HG03354 (cell line): Measurements from ENCODE around the gene EPHA1.

ENCODE experiments used
- ATAC-seq: cut with Tn5 transposase; IDR thresholded peaks from one replicate; pipeline ENCODE4 v1.9.1; 2021; ENCODE audit warnings: mild to moderate bottlenecking; ENCODE audit not compliant: unreplicated experiment, poor library complexity, severe bottlenecking

The EPHA1 gene

DNA sequence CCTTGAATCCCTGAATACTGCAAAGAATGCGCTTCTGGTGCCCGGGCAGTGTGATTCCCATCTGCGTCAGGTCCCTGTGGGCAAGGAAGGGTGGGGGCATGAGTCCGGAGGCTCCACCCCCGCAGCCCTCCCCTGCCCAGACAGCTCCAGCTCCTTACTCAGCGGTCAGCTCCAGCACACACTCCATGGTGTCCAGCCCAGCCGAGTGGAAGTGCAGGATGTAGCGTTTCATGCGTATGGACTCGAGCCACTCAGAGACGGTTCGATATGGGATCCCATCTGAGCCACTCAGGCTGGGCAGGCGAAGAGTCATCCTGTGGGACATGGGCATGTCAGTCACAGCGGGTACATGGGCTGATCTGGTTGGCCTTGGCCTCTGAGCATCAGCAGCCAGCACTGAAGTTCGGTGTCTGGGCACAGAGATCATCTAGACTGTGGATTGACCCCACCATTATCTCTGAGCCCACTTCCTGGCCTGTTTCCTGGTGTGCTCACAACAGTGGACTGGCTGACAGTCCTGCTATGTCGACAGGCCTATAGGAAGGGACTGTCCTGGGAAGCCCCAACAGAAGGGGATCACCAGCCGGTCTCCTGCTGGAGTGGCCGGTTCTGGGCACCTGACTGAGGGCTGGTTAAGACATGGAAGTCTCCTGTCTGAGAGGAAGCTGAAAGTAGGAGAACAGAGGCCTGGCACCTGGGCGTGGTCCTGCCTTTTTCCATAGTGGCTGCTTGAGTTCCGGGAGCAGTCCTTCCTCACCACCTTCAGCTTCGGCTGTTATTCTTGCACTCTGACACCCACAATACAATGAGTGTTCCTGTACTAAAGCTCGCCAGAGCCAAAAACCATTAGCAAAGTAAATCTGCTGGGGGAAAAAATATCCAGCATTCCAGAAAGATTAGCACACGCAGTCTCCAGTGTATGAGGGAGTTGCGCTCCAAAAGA, 16.9 kb downstream of the EPHA1 start:
- ATAC-seq: no peak

DNA sequence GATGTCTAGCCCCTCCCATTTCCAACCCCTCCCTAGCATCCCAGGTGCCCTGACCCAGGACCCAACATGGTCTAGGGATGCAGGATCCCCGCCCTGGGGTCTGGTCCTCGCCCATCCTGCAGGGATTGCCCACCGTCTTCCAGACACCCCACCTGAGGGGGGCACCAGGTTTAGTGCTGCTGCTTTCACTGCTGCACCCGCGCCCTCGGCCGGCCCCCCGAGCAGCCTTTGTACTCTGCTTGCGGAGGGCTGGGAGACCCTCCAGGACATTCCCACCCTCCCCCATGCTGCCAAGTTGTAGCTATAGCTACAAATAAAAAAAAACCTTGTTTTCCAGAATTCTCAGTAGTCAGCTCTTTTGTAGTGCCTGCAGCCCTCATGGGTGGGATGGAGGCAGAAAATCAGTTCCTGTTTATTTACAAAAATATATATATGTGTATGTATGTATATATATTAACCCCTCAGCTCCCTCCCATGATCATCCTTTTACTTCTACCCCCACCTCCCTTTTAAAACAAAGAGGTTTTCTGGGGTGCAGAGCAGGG, 17.8 kb downstream of the EPHA1 start:
- ATAC-seq: no peak

DNA sequence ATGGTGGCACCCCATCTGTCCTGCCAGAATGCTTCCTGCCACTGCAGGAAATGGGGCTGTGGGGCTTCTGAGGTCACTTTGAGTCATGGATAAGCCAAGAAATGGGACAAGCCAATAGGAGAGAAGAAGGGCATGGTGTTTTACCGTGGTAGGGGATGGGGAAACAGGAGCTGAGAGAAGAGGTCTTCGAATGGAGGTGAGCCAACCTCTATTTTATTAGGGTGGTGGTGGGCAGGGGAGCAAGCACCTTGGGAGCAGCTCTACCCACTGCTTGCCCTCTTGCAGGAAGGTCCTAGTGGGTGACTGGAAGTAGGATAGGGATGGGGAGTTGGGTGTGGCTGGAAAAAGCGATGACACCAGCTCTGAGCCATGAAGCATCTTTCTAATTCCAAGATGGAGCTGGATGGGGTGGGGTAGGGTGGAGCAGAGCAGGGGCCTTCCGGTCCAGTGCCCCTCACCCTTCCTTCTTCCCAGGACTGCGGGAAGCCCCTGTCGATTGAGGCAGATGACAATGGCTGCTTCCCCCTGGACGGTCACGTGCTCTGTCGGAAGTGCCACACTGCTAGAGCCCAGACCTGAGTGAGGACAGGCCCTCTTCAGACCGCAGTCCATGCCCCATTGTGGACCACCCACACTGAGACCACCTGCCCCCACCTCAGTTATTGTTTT, 18.4 kb downstream of the EPHA1 start:
- ATAC-seq: no peak

DNA sequence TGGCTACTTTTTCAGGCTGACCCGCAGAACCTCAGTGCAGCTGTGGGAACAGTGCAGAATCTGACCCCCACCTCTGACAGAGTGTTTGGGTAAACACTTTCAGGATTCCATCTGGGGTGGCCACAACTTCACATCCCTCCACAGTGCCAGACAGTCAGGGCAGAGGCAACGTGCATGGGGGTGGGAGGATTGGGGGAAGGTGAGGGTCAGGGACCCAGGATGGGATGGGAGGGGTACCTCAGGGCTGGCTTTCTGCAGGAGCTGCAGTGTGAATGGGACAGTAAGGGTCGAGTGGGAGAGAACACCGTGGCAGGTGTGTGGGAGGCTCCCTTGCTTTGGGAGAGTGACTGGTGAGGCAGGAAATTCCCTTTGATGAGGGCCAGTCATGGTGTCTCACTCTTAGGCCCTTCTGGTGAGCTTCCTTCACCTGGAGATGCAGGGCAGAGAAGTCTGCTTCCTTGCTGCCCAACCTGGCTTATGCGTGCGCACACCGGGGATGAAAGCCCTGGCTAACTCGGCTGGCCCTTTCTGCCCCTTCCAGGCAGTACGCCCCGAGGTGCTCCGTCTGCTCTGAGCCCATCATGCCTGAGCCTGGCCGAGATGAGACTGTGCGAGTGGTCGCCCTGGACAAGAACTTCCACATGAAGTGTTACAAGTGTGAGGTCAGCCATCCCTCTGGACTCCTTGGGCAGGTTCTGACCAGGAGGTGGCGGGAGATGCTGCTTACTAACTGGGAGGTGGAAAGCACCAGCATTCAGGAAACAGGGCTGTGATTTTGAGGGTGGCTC, 19.1 kb downstream of the EPHA1 start:
- no peak for ATAC-seq

DNA sequence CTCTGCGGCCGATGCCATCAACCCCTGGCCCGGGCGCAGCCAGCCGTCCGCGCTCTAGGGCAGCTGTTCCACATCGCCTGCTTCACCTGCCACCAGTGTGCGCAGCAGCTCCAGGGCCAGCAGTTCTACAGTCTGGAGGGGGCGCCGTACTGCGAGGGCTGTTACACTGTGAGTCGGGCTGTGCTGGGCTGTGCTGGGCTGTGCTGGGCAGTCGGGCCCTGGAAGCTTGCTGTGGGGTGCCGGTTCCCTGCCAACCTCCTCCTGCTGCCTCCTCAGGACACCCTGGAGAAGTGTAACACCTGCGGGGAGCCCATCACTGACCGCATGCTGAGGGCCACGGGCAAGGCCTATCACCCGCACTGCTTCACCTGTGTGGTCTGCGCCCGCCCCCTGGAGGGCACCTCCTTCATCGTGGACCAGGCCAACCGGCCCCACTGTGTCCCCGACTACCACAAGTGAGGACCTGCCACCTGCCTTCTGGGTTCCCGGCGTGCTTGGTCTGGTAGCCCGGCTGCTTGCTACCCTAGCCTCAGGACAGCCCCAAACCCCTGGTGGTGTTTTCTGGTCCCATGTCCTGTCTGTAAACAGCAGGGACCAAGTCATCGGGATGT, 20.1 kb downstream of the EPHA1 start:
- no peak for ATAC-seq

DNA sequence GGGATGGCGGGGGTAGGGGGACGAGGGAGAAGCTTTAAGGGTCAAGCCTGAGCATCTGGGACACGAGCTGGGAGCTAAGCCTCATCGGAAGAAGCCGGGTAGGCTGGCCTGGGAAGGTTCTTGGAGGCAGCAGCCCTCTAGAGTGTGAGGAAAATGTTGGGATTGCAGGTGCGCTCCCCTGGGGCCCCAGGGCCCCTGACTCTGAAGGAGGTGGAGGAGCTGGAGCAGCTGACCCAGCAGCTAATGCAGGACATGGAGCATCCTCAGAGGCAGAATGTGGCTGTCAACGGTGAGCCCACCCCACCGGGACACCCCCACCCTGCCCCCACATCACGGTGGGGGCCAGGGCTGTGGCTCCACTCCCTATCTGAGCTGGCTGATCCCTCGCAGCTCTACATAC, 20.6 kb downstream of the EPHA1 start:
- ATAC-seq: no peak

DNA sequence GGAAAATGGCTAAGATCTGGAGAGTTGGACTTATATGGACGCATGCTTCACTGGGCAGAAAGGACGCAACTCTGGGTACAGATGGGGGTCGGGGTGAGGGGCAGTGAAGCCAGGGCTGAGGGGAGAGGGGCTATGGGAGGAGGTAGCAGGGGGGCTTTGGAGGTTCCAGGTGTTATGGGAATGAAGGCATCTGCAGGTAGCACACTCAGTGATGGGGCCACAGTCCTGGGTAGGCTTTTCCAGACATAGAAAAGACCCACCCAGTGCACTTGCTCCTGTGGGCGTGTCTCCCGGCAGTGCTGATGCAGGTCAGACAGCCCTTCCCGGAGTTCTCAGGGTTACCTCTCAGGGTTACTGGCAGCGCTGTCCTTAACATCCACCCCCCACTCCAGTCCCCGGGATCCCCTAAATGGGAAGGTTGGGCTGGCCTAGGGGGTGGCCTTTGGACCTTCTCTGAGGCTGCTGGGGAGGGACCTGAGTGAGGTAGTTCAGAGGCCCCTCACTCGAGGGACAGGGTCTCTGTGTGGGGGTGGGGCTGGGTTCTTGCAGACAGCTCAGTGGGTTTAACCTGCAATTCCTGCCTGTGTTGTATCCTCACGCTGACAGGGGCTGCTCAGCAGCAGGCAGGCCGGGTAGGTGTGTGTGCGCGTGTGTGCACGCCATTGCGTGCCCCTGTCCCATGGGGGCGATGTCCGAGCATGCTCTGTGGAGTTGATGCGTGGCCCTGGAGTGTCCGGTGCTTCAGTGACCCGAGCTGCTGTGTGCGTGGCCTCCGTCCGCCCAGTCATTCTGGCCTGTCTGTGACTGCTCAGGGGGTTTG, 21.3 kb downstream of the EPHA1 start:
- ATAC-seq: no peak

DNA sequence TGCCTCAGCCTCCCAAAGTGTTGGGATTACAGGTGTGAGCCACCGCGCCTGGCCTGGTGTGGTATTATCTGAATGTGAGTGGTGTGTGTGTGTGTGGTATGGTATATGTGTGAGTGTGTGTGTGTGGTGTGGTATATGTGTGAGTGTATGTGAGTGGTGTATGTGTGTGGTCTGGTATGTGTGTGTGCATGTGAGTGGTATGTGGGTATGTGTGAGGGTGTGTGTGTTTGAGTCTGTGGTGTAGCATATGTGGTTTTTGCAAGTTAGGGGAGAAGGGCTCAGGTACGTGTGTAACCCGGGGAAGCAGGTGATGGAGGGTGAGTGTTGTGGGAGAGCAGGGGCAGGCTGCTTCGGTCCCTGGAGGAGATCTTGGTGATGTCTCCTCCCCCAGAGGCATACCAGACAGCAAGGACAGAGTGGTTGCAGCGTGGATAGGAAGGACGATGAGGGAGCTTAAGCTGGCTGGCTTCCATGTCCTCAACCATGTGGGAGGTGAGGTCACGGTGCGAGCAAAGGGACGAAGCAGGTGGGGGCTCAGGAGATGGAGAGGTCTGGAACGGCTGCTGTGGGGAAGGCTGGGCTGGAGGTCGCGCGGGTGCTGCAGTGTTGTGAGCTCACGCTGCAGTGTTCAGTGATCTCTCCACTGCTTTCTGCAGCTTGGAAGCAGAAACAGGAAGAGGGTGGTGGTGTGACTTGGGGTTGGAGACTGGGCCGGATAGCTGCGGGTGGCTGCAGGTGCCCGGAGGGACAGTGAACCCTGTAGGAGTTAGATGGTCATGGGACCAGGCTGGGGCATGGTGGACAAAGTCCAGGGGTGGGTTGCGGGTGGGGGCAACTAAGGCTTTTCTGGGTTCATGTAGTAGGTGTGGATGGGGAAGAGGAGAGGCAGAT, 22.5 kb downstream of the EPHA1 start:
- ATAC-seq: no peak

DNA sequence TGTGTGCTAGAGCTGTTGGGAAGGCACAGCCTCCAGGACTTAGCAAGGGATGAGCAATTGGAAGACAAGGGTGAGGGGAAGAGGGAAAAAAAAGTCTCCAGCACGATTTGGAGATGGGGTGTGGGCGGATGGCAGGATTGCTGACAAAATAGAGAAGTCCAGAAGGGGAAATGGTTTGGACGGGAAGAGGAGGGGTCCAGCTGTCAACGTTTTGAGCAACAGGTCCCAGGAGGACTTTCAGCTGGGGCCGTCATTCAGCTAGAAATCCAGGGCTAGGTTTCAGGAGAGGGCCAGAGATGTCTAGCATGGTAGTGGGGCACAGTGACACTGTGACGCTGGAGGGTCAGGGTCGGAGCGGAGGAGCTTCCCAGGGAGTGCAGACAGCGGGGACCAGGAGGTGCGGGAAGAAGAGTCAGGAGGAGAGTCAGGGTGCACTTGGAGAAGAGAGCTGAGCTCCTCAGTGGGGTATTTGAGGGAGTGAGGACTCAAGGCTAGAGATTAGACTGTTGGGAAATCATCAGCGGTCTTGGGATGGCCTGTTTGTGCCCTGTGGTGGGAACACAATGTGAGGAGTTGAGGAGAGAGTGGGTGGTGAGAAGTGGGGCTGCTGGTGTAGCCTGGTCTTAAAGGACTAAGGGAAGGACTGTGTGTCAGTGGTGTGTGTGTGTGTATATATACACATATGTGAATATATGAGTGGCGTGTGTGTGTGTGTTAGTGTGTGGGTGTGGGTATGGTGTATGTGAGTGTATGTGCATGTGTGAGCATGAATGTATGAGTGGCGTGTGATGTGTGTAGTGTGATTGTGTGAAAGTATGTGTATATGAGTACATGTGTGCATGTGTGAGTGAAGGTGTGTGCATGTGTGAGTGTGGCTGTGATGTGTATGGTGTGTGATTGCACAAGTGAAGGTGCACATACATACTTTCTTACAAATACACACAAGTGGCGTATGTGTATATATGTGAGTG, 23.7 kb downstream of the EPHA1 start:
- ATAC-seq: no peak

DNA sequence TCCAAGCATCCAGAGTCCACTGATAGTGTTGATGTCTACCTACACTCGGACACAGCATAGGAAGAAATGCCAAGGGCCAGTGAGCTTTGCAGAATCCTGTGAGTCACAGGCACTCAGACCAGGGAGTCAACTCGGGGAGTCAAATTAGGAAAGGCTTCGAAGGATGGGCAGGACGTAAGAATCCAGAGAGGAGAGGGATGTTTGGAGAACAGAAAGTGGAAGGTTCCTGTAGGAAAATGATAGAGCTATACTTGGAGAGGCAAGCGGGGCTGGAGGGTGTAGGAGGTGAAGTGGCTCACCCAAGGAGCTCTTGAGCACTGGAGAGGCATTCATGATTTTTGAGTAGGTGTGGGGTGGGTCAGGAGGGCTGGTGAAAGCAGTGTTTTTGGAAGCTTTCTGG, 24.5 kb downstream of the EPHA1 start:
- ATAC-seq: no peak

DNA sequence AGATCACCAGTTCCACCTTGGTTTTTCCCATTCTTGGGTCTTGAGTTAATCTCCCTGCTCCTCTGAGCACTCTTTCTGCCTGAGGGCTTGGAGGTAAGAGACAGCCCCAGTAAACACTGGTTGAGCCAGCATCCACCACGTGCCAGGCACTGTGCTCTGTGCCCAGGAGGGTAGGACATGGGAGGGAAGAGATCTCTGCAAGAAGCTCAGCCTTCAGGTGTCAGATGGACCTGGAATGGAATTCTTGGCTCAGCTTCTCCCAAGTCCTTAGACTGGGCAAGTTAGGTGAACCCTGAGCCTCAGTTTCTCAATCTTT, 25.1 kb downstream of the EPHA1 start:
- no peak for ATAC-seq

DNA sequence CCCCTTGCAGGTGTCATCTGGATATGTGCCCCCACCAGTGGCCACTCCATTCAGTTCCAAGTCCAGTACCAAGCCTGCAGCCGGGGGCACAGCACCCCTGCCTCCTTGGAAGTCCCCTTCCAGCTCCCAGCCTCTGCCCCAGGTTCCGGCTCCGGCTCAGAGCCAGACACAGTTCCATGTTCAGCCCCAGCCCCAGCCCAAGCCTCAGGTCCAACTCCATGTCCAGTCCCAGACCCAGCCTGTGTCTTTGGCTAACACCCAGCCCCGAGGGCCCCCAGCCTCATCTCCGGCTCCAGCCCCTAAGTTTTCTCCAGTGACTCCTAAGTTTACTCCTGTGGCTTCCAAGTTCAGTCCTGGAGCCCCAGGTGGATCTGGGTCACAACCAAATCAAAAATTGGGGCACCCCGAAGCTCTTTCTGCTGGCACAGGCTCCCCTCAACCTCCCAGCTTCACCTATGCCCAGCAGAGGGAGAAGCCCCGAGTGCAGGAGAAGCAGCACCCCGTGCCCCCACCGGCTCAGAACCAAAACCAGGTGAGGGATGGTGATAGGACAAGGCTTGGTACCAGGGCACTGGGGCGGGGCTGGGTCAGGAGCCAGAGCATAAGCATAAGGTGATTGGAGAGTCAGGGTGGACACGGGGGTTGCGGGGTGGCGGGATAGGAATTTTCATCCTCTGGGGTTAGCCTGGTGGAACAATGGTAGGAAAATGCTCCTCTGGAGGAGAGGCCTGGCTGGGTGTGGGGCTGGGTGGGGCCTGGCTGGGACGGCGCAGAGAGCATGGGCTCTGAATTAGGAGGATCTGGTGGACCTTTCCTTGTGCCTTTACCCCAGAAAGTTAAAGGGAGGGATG, 25.6 kb downstream of the EPHA1 start:
- no peak for ATAC-seq

DNA sequence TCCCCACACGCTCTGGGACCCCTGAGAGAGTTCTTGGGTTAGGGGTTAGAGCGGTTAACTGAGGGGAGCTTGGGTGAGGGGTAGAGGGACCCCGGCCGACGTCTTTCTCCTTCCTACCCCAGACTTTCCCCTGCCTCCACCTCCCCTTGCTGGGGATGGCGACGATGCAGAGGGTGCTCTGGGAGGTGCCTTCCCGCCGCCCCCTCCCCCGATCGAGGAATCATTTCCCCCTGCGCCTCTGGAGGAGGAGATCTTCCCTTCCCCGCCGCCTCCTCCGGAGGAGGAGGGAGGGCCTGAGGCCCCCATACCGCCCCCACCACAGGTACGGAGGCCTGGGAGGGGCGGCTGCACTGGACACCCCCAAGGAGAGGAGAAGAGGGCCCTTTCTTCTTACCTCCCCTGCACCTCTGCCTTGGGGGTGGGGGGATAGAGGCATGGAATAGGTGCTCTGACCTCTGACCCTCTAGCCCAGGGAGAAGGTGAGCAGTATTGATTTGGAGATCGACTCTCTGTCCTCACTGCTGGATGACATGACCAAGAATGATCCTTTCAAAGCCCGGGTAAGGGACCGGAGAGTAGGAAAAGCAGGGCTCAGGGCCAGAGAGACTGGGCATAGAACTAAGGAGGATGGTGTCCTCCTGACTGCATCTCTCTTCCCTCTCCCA, 26.4 kb downstream of the EPHA1 start:
- ATAC-seq: no peak

DNA sequence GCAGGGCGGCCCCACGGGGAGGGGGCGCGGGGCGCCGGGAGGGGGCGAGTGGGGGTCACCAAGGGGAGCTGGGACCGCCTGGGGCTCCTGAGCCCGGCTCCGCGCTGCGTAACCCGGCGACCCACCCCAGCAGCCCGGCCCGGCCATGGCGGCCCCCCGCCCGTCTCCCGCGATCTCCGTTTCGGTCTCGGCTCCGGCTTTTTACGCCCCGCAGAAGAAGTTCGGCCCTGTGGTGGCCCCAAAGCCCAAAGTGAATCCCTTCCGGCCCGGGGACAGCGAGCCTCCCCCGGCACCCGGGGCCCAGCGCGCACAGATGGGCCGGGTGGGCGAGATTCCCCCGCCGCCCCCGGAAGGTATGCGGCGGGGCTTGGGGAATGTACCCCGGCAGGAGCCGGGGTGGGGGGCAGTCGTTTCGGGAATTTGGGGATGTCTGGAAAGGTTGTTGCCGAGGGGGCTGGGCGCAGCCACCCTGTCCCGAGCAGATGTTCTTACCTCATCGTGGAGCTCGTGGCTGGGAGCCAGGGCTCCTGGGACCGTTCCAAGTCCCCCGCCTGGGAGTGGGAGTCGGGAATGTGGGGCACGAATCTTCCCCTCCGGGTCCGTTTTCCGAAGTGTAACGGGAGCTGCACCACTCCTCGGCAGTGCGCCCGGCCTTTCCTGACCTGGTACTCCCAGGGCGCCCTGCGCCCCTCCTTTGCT, 27.1 kb downstream of the EPHA1 start:
- ATAC-seq: peak; percentile 23
